Gastroesophageal sphincter (tissue), 3 donors: Measurements from ENCODE around the gene PRPF6.

Experiments used
- CTCF ChIP-seq, 4 experiments: fragments of 200-600 bp in 2 of 4; fragments of 450-650 bp in 2 of 4; sonication (generic) in 1 of 4; IDR thresholded peaks; one replicate each; pipeline ENCODE4 v1.5.1; 2017 to 2019; ENCODE audit warnings: antibody characterized with exemption in 4 of 4, mild to moderate bottlenecking in 2 of 4, moderate library complexity in 2 of 4
- EP300 ChIP-seq: sonication (generic); formaldehyde crosslinking; IDR thresholded peaks from one replicate; pipeline ENCODE4 v1.6.1; 2017; ENCODE audit warnings: antibody characterized with exemption, mild to moderate bottlenecking
- POLR2A ChIP-seq, 2 donors: fragments of 450-650 bp; IDR thresholded peaks; one replicate each; pipeline ENCODE4 v1.6.1; 2017; ENCODE audit warnings: antibody characterized with exemption in 2 of 2, mild to moderate bottlenecking in 2 of 2, moderate library complexity in 1 of 2

DNA sequence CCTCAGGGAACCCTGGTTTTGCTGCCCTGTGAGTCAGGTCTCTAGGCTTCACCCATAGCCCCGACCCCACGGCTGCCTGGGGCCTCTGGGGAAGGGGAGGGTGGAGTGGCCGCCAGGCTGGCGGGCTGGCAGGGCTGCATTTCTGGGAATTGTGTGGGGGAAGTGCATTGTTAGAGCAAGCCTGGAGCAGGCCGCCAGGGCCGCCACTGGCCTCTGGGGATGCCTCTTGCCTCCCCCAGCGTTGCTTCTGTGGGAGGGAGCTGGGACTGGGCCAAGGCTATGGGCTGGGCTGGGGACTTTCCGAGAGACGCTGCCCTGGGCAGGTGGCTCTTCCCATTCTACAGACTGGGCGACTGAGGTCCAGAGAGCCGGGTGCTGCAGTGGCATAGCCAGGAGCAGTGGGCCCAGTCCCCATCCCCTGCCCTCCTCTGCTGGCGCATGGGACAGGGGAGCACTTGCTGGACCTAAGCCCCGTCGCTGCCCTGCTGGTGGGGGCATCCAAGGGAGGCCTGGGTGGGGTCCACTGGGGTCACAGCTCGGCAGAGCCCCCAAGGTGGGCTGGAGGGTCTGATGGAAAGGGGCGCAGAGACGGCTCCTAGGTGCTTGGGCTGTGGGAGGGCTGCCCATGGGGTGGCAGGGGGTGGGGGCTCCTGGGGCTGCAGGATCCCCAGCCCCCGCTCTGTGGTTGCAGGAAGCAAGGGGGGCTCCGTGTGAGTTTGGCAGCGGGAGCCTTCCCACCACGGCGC lies 75.1 kb downstream of the PRPF6 start:
- TF ChIP-seq CTCF (IDR thresholded peaks at IDR 0.05) (no peak), EP300 (no peak), POLR2A (IDR thresholded peaks at IDR 0.05) (no peak)
